SW 1271 (cell line): ENCODE data around the gene TMUB1.
A peak's percentile ranks its signal among the peaks of the same experiment; 100 is the strongest.

Source experiments
- DNase-seq, 2 experiments: peaks; one replicate each; lab custom pipeline; 2025; lab: John Stamatoyannopoulos, UW

Gene TMUB1

GRCh38 chr7:151068069-151068773 is 15.1 kb downstream of the TMUB1 start:
- DNase-seq, result no peak

DNA sequence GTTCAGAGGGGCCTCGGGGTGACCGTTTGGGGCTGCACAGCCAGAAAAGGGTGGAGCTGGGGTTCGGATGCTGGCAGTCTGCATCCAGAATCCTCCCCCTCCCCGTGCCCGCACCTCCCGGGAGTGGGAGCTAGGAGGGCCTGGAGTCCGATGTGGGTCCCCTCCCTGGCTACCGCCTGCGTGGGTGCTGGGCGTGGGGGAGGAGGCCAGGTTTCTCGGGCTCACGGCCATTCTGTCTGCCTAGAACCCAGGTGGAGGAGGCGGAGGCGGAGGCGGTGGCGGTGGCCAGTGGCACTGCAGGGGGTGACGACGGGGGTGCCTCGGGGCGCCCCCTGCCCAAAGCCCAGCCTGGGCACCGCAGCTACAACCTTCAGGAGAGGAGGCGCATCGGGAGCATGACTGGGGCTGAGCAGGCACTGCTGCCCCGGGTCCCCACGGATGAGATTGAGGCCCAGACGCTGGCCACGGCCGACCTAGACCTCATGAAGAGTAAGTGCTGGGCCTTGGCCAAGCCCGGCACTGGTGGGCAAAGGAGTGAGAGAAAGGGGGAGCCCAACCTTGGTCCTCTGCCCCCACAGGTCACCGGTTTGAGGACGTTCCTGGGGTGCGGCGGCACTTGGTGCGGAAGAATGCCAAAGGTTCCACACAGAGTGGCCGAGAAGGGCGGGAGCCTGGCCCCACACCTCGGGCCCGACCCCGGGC is 16.9 kb downstream of the TMUB1 start:
- no peak for DNase-seq

DNA sequence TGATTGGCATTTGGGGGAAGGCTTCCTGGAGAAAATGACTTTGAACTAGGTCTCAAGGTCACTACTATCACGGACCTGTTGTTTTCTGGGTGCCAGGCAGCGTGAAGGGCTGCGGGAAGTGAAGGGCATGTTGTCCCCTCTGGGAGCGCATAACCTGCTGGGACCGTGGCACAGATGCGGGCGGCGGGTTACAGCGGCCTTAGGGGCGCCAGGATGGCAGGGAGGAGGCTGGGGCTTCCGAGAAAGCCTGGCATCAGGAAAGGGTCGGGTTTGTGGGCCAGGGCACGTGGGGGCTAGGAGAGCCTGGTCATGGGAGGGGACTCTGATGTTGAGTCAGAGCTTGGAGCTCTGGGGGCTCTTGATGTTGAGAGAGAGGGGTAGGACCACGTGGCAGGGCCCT is 17.8 kb downstream of the TMUB1 start:
- no peak for DNase-seq

GRCh38 chr7:151064993-151065392 is 18.3 kb downstream of the TMUB1 start:
- no peak for DNase-seq

- DNase-seq, result no peak
These were observed 18.8 kb downstream of the TMUB1 start for GRCh38 chr7:151064454-151064853.

- no peak for DNase-seq
These were observed 20.1 kb downstream of the TMUB1 start for GRCh38 chr7:151063212-151063561.

DNA sequence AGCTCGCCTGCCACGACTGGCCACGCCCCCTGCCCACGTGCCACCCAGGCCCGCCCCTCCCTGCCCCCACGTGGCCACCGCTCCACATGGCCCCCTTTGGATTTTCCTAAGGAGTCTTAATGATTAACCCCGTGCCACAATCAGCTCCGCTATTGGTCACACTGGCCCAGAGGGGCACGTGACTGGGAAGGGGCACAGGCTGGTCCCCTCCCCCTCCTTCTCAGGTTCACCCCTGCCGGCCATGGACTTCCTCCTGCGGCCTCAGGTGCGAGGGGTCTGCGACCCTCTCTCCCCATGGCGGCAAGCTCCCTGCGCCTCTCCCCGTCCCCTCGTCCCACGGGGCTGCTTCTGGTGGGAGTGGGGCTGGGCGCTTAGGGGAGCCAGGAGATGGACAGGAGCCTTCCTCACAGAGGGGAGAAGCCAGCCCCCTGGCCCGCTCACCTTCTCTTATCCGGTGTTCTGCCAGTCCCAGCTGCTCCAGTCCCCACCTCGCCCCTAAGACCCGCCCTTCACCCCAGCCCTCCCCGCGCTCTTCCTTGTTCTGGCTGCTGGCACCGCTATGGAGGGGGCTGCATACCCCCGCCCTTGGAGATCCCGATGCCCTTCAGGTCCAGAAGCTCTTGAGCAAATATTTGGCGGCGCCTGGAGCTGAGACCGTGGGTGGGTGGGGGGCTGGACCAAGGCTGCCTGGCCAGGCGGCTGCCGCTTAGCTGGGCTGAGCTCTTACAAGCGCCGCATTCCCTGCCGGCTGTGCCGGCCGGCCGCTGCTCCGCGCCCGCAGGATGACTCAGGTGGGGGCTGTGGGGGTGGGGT is 20.7 kb downstream of the TMUB1 start:
- DNase-seq, result no peak

GRCh38 chr7:151062111-151062398 is 21.2 kb downstream of the TMUB1 start:
- no peak for DNase-seq

- DNase-seq, result no peak
These were observed 21.8 kb downstream of the TMUB1 start for GRCh38 chr7:151061213-151062110.

DNA sequence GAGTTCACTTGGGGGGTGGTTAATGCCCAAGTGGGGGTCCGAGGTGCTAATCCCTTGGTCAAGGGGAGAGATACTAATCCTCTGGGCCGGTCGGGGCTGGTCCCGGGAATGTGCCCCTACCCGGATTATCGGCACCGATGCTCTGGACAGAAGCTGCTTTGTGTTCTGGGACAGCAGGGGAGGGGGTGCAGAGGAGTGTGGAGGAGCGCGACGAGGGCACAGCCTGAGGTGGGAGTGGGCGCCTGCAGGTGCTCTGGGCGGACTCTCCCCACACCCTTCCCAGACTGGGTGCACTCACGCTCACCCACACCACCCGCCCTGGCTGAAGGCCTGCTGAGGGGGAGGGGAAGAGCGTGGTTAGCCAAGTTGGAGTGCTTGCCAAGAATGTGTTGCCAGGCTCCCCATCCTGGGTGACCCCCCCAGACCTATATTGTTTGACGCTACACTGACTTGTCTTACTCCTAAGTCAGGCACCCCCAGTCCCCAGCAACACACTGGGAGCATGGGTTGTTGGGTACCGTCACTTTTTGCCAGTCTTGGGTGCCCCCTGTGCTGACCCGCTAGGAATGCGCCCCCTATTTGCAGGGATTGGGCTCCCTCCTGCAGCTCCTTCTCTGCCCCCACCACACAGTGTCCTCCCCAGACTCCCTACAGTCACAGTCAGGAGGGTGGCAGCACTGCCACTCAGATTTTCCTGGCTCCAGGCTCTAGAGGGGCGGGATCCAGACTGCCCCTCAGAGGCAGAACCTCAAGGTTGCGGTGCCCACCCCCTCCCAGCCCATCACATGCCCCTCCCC is 22.7 kb downstream of the TMUB1 start:
- peak in 1 of 2 experiments; percentile 38 for DNase-seq

DNA sequence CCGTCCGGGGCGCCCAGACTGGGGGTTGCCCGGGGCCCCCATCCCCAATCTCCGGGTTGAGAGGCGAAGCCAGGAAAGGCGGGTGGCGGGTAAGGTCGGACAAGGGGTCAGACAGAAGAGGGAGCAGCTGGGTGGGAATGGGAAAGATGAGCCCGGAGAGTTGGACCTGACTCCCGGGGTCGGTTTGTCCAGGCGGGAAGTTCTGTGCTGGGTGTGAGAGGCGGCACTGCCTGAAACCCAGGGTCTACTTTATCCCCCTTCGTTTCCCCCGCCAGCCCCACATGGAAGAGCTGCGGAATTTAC is 23.2 kb downstream of the TMUB1 start:
- no peak for DNase-seq

DNA sequence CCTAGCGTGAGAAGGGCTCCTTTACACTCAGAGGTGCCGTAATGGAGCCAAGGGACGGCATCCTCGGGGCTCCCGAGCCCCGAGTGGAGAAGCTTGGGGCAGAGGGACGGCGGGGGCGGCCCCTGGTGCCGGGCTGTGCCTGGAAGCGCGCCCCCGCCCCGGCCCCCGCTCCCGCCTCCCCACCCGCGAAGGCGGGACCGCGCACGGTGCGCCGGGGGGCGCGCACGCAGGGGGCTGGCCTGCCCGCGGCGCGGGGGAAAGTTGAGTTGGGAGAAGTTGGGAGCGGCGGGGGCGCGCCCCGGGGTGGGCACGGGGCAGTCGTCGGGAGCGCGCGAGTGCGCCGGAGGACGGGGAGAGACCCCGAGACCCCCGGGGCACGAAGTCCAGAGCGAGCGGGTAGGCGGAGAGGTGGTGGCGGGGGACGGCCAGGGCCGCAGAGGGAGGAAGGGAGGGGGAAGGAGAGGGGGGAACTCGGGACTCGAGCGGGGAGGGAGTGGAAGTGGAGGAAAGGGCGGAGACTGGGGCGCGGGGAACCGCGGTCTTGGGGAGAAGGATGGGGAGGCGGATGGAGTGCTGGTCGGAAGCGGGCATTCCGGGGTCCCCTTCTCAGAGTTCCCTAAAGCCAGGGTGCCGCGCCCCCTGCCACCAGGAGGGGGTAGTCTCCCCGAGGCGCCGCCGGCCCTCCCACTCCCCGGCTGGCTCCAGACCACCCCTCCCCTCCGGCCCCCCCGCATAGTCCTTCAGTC is 23.8 kb downstream of the TMUB1 start, which contains the start of gene SLC4A2:
SLC4A2 (plus strand) TSS at position 223 of the 746 bp plus-strand sequence. CDS start 2,399 bp downstream, outside the sequence.
- peak; percentile 45 to 67 for DNase-seq

GRCh38 chr7:151058781-151059366 is 24.4 kb downstream of the TMUB1 start:
- no peak for DNase-seq

DNA sequence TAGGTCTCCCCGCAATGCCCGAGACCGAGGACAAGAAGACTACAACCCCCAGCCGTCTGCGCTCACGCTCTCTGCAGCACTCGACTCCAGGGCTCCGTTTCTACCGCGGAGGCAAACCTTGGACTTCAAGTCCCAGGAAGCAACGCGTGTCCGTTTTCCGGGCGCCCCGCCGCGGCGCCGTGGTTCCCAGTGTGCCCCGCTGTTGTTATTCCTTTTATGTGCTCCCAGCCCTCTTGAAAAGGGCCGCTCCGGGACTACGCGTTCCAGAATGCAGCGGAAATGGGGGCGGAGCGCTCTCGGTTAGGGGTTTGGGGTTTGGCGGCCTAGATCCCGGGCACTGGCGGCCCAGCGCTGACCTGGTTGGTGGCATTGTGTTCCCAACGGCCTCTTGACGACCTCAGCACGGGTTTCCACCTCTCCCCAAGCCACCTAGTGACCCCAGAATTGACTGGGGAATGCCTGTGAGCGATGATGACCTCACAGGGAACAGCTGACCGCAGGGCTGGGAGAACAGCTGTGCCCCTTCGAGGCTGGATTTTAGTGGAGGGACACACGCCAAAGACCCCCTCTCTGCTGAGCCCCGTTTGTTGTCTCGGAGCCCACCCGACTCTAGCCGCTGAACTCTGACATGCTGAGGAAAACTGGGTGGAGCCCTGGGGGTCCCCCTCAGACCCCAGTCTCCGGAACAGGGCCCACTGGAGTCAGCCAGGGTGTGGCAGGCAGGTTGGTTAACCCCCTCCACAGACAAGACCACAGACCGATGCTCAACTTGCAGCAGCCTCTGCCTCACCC is 25.1 kb downstream of the TMUB1 start:
- peak; percentile 99 for DNase-seq

DNA sequence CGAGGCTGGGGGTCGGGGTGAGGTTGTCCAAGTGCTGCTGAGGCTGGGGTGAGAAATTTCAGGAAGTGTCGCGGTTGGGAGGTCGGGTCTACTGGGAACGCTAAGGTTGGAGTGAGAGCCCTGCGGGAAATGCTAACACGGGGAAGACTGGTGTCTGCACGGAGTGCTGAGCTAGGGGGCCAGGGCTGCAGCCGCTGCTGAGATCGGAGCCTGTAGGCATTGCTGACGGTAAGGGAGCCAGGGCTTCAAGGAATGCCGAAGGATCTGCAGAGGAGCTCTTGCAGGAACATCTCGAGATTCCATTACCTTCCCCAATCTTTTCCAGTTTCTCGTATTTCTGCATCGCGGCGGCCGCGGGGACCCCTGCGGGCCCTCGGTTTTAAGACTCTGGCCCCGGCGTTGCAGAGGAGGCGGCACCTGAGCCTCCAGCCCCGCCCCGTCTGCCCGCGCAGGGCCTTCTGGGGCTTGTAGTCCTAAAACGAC is 25.7 kb downstream of the TMUB1 start, which contains the start of gene CDK5:
CDK5 (minus strand) TSS at position 392 of the 483 bp plus-strand sequence; CDS start at position 343, 49 bp downstream.
- no peak for DNase-seq

- DNase-seq, result no peak
These were observed 26.4 kb downstream of the TMUB1 start for GRCh38 chr7:151056666-151057505.

GRCh38 chr7:151056283-151056665 is 27.0 kb downstream of the TMUB1 start:
- DNase-seq, result no peak

GRCh38 chr7:151053751-151054150 is 29.5 kb downstream of the TMUB1 start:
- no peak for DNase-seq
